Gastroesophageal sphincter (tissue), 3 donors: ENCODE results near the gene TNFRSF1A.
A peak's percentile ranks its signal among the peaks of the same experiment; 100 is the strongest.

Source experiments
- EP300 ChIP-seq: sonication (generic); formaldehyde crosslinking; IDR thresholded peaks from one replicate; pipeline ENCODE4 v1.6.1; 2017; ENCODE audit warnings: antibody characterized with exemption, mild to moderate bottlenecking
- POLR2A ChIP-seq, 2 donors: fragments of 450-650 bp; IDR thresholded peaks; one replicate each; pipeline ENCODE4 v1.6.1; 2017; ENCODE audit warnings: antibody characterized with exemption in 2 of 2, mild to moderate bottlenecking in 2 of 2, moderate library complexity in 1 of 2
- POLR2AphosphoS5 ChIP-seq: sonication (generic); formaldehyde crosslinking; IDR thresholded peaks from one replicate; pipeline ENCODE4 v1.6.1; 2017; ENCODE audit warnings: antibody characterized with exemption
- TF ChIP-seq, protein P1 (sequence below), 4 experiments: fragments of 200-600 bp in 2 of 4; fragments of 450-650 bp in 2 of 4; sonication (generic) in 1 of 4; IDR thresholded peaks; one replicate each; pipeline ENCODE4 v1.5.1; 2017 to 2019; ENCODE audit warnings: antibody characterized with exemption in 4 of 4, mild to moderate bottlenecking in 2 of 4, moderate library complexity in 2 of 4

DNA sequence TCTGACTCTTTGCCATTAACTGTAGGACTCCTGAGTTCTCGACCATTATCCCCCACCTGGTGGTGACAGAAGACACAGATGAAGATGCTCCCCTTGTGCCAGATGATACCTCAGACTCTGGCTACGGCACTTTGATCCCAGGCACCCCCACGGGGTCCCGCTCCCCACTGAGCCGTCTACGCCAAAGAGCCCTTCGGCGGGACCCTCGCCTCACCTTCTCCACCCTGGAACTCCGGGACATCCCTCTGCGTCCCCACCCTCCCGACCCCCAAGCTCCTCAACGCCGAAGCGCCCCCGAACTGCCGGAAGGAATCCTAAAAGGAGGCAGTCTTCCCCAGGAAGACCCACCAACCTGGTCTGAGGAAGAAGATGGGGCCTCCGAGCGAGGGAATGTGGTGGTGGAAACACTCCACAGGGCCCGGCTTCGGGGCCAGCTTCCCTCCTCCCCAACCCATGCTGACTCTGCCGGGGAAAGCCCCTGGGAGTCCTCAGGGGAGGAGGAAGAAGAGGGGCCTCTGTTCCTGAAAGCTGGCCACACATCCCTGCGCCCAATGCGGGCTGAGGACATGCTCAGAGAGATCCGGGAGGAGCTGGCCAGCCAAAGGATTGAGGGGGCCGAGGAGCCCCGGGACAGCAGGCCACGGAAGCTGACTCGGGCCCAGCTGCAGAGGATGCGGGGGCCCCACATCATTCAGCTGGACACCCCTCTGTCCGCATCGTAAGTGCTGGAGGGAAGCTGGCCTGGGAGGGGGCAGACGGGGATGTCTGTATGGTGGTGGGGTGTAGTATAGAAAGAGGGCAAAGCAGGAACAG, 14.4 kb downstream of the TNFRSF1A start:
- TF ChIP-seq, protein P1, sequence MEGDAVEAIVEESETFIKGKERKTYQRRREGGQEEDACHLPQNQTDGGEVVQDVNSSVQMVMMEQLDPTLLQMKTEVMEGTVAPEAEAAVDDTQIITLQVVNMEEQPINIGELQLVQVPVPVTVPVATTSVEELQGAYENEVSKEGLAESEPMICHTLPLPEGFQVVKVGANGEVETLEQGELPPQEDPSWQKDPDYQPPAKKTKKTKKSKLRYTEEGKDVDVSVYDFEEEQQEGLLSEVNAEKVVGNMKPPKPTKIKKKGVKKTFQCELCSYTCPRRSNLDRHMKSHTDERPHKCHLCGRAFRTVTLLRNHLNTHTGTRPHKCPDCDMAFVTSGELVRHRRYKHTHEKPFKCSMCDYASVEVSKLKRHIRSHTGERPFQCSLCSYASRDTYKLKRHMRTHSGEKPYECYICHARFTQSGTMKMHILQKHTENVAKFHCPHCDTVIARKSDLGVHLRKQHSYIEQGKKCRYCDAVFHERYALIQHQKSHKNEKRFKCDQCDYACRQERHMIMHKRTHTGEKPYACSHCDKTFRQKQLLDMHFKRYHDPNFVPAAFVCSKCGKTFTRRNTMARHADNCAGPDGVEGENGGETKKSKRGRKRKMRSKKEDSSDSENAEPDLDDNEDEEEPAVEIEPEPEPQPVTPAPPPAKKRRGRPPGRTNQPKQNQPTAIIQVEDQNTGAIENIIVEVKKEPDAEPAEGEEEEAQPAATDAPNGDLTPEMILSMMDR (IDR thresholded peaks at IDR 0.05) = peak in 2 of 4 experiments; percentile 6 to 21
- TF ChIP-seq EP300 (no peak), POLR2AphosphoS5 (peak; percentile 3), POLR2A (IDR thresholded peaks at IDR 0.05) (no peak)
